ENCODE results near the gene STMND1.

The STMND1 gene

GRCh38 chr6:17178754-17179529, 77.1 kb downstream of the STMND1 start:
- no peak for TF ChIP-seq JUND (IDR thresholded peaks at IDR 0.05; ENCODE audit: low read depth)
- DNase-seq (ENCODE audit: low read depth in 1 of 2, low spot score in 1 of 2) = no peak
- in situ Hi-C loops (cut with HindIII; ENCODE audit: low pct_unique_long_range_greater_than_20kb, low sequenced_read_pairs) = no loop called here

- no peak for TF ChIP-seq JUND (IDR thresholded peaks at IDR 0.05; ENCODE audit: low read depth)
- DNase-seq (ENCODE audit: low read depth in 1 of 2, low spot score in 1 of 2) = no peak
- in situ Hi-C loops (cut with HindIII; ENCODE audit: low pct_unique_long_range_greater_than_20kb, low sequenced_read_pairs) = no loop called here
Measured at GRCh38 chr6:17179530-17180073, 77.8 kb downstream of the STMND1 start.
